ENCODE data around the gene UQCRHL.

Gene UQCRHL

GRCh38 chr1:15796086-15796462, 11.4 kb downstream of the UQCRHL start:
- no peak for DNase-seq

- DNase-seq, result no peak
These were observed 18.7 kb downstream of the UQCRHL start for GRCh38 chr1:15788624-15789301.

GRCh38 chr1:15786581-15786980, 20.9 kb downstream of the UQCRHL start:
- no peak for DNase-seq

GRCh38 chr1:15785683-15786082, 21.8 kb downstream of the UQCRHL start:
- DNase-seq, result no peak

GRCh38 chr1:15777909-15778707, 29.3 kb downstream of the UQCRHL start:
- no peak for DNase-seq

- no peak for DNase-seq
These were observed 31.7 kb downstream of the UQCRHL start for GRCh38 chr1:15775706-15776105.

GRCh38 chr1:15771836-15772515, 35.5 kb downstream of the UQCRHL start:
- no peak for DNase-seq

- DNase-seq, result no peak
These were observed 37.0 kb downstream of the UQCRHL start for GRCh38 chr1:15770313-15770962.

- DNase-seq, result no peak
These were observed 39.1 kb downstream of the UQCRHL start for GRCh38 chr1:15768388-15768787.

- no peak for DNase-seq
These were observed 39.5 kb downstream of the UQCRHL start for GRCh38 chr1:15767941-15768340.

- DNase-seq, result no peak
These were observed 41.8 kb downstream of the UQCRHL start for GRCh38 chr1:15765495-15766194.

- DNase-seq, result no peak
These were observed 42.6 kb downstream of the UQCRHL start for GRCh38 chr1:15764890-15765289.

GRCh38 chr1:15764269-15764764, 43.1 kb downstream of the UQCRHL start:
- no peak for DNase-seq

GRCh38 chr1:15762546-15762945, 44.9 kb downstream of the UQCRHL start:
- no peak for DNase-seq

GRCh38 chr1:15761366-15762128, 45.9 kb downstream of the UQCRHL start:
- DNase-seq, result no peak

GRCh38 chr1:15760520-15761211, 46.8 kb downstream of the UQCRHL start:
- DNase-seq, result no peak

GRCh38 chr1:15758953-15759661, 48.3 kb downstream of the UQCRHL start:
- no peak for DNase-seq

GRCh38 chr1:15758343-15758931, 49.0 kb downstream of the UQCRHL start, which contains the start of gene FBLIM1:
FBLIM1 (plus strand) TSS chr1:15758795; CDS start chr1:15764984, 6,189 bp downstream.
- no peak for DNase-seq

- no peak for DNase-seq
These were observed 49.7 kb downstream of the UQCRHL start for GRCh38 chr1:15757575-15758342.

Data from T-helper 9 cell (primary cell).